Glutamatergic neuron (in vitro differentiated cells): ENCODE data around the gene TBC1D22A. TPM values are rescaled to one million over a fixed set of nuclear protein-coding genes. Genes with fewer than 3 reads are reported as not detected.

Experiments
- DNase-seq: peaks from one replicate; pipeline ENCODE4 v3.0.0; 2022
- H3K27ac Mint-ChIP-seq: one replicate; pipeline ENCODE4 v1.8.0; 2020; ENCODE audit warnings: mild to moderate bottlenecking, mixed read lengths, inconsistent platforms; ENCODE audit not compliant: unreplicated experiment
- H3K27me3 Mint-ChIP-seq: one replicate; pipeline ENCODE4 v1.8.0; 2020; ENCODE audit warnings: mild to moderate bottlenecking, moderate library complexity, mixed read lengths, inconsistent platforms; ENCODE audit not compliant: unreplicated experiment
- H3K36me3 Mint-ChIP-seq: one replicate; pipeline ENCODE4 v1.8.0; 2020; ENCODE audit warnings: mild to moderate bottlenecking, mixed read lengths, inconsistent platforms; ENCODE audit not compliant: unreplicated experiment
- H3K4me1 Mint-ChIP-seq: one replicate; pipeline ENCODE4 v1.8.0; 2020; ENCODE audit warnings: mild to moderate bottlenecking, low read depth, mixed read lengths, inconsistent platforms; ENCODE audit not compliant: unreplicated experiment
- H3K4me3 Mint-ChIP-seq: one replicate; pipeline ENCODE4 v1.8.0; 2020; ENCODE audit warnings: mild to moderate bottlenecking, mixed read lengths, inconsistent platforms; ENCODE audit not compliant: unreplicated experiment
- H3K9me3 Mint-ChIP-seq: one replicate; pipeline ENCODE4 v1.8.0; 2020; ENCODE audit warnings: mild to moderate bottlenecking, moderate library complexity, mixed read lengths, inconsistent platforms; ENCODE audit not compliant: unreplicated experiment
- CTCF ChIP-seq: fragments of 200-600 bp; sonication (generic); IDR thresholded peaks from one replicate; pipeline ENCODE4 v1.5.0; 2021; ENCODE audit not compliant: partially characterized antibody, unreplicated experiment
- total RNA-seq: library from RNA; stranded (reverse); fragmentation: NEBNext Ultra II Directional; extraction: Animal tissue kit (Norgen Biotek cat#: 25700); gene quantifications from one replicate; pipeline ENCODE4 v1.2.1, GENCODE V29; 2021; ENCODE audit not compliant: unreplicated experiment

The TBC1D22A gene
- total RNA-seq, 1 donor from 2014 or later: 23.0 TPM

GRCh38 chr22:47178339-47178738 lies 415.9 kb downstream of the TBC1D22A start:
- no peak overlapping the region for H3K4me3 Mint-ChIP-seq
- no peaks in the 10 kb centered on the region for H3K4me1 Mint-ChIP-seq
- peaks cover 22% of the 10 kb centered on the region for H3K36me3 Mint-ChIP-seq
- peaks cover 29% of the 10 kb centered on the region for H3K9me3 Mint-ChIP-seq
- peaks cover 5% of the 10 kb centered on the region for H3K27me3 Mint-ChIP-seq
- DNase-seq: no peak
- no peak overlapping the region for H3K27ac Mint-ChIP-seq
- TF ChIP-seq CTCF: no peak

DNA sequence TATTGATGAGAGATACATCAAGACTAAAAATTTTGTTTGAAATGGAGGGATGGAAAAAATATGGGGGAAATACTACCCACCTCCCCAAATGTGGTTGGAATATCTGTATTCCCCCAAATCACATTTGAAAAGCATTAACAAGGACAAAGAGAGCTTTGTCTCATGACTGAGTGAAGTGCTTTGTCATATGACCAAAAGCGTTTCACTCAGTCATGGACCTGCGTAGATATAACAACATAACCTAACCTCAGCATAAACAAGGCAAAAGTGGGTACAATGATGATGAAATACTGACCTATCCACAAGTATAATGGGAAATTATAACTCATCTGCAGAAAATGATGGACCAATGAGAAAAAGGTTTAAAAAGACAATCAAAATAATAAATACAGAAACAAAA lies 418.3 kb downstream of the TBC1D22A start:
- H3K4me1 Mint-ChIP-seq: no peaks in the 10 kb centered on the region
- peaks cover 25% of the 10 kb centered on the region for H3K9me3 Mint-ChIP-seq
- peaks cover 16% of the 10 kb centered on the region for H3K36me3 Mint-ChIP-seq
- H3K27me3 Mint-ChIP-seq: peaks cover 3% of the 10 kb centered on the region
- no peak for TF ChIP-seq CTCF
- H3K27ac Mint-ChIP-seq: no peak overlapping the region
- no peak overlapping the region for H3K4me3 Mint-ChIP-seq
- DNase-seq: no peak

DNA sequence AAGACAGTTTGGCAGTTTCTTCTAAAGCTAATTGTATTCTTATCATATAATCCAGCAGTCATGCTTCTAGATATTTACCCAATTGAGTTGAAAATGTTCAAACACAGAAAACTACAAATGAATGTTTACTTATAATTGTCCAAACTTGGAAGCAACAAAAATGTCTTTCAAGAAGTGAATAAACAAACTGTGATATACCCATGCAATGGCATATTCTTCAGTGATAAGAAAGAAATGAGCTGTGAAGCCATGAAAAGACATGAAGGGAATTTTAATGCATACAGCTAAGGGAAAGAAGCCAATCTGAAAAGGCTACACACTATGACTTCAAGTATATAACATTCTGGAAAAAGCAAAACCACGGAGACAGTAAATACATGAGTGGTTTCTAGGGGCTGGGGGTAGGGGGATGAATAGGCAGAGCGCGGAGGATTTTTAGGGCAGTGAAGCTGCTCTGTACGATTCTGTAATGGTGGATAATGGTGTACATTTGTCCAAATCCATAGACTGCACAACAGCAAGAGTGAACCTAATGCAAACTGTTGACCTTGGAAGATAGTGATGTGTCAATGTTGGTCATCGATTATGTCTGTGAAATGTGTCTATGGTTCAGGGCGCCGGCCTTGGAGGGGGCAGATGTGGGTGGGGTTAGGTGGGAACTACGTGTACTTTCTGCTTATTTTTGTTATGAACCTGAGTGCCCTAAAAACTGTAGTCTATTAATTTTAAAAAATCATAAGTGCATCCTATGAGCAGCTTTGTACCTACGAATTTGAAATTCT lies 424.9 kb downstream of the TBC1D22A start:
- Mint-ChIP-seq H3K27me3 (peaks cover 4% of the 10 kb centered on the region), H3K36me3 (peaks cover 5% of the 10 kb centered on the region), H3K4me3 (no peak overlapping the region), H3K4me1 (no peaks in the 10 kb centered on the region), H3K9me3 (peaks cover 9% of the 10 kb centered on the region), H3K27ac (no peak overlapping the region)
- TF ChIP-seq CTCF: no peak
- DNase-seq: no peak

- Mint-ChIP-seq H3K9me3 (peaks cover 6% of the 10 kb centered on the region), H3K27me3 (peaks cover 4% of the 10 kb centered on the region), H3K4me3 (no peak overlapping the region), H3K4me1 (no peaks in the 10 kb centered on the region), H3K36me3 (peaks cover 7% of the 10 kb centered on the region), H3K27ac (no peak overlapping the region)
- TF ChIP-seq CTCF: no peak
- DNase-seq: no peak
These were observed 426.0 kb downstream of the TBC1D22A start for GRCh38 chr22:47188261-47189055.
